22Rv1 (cell line): Measurements from ENCODE around the gene LRBA.

Source experiments
- CTCF ChIP-seq: fragments of 450-650 bp; IDR thresholded peaks from 2 replicates; pipeline ENCODE4 v1.5.1; 2017; ENCODE audit warnings: mild to moderate bottlenecking
- ZFX ChIP-seq: fragments of 450-650 bp; IDR thresholded peaks from 2 replicates; pipeline ENCODE4 v1.6.1; 2017; ENCODE audit warnings: antibody characterized with exemption, borderline replicate concordance

GRCh38 chr4:150389896-150390530 is 625.1 kb downstream of the LRBA start:
- TF ChIP-seq CTCF (no peak), ZFX (no peak)
